Activated T-cell treated with anti-CD3 and anti-CD28 coated beads, Interleukin-2, amount 50 U/mL, for 48 hours (primary cell): Measurements from ENCODE around the gene PDZD11.
"Not testable (repeated sequence)": the region's sequence is repeated elsewhere in the genome, so short reads cannot be mapped to it uniquely, and the experiment has no call there.

Source experiments
- DNase-seq, 2 experiments: peaks; one replicate each; pipeline ENCODE4 v3.0.0-alpha.2; 2020

The PDZD11 gene

GRCh38 chrX:70255452-70255851, 34.3 kb downstream of the PDZD11 start:
- no peak for DNase-seq

GRCh38 chrX:70254909-70255308, 34.8 kb downstream of the PDZD11 start:
- DNase-seq = no peak

GRCh38 chrX:70254063-70254400, 35.7 kb downstream of the PDZD11 start:
- no peak for DNase-seq

- DNase-seq = no peak
Observed at GRCh38 chrX:70253377-70254062, 36.2 kb downstream of the PDZD11 start.

- no peak for DNase-seq
Observed at GRCh38 chrX:70252491-70252890, 37.2 kb downstream of the PDZD11 start.

GRCh38 chrX:70247252-70247651, 42.5 kb downstream of the PDZD11 start:
- DNase-seq = no peak

- no peak for DNase-seq
Observed at GRCh38 chrX:70244881-70245280, 44.8 kb downstream of the PDZD11 start.

GRCh38 chrX:70243601-70244000, 46.1 kb downstream of the PDZD11 start:
- not testable (repeated sequence) for DNase-seq

GRCh38 chrX:70241501-70241900, 48.2 kb downstream of the PDZD11 start:
- DNase-seq = no peak

GRCh38 chrX:70240751-70241150, 49.0 kb downstream of the PDZD11 start:
- DNase-seq = no peak
